ENCODE data around the gene PDPR.
"Not testable (repeated sequence)": the region's sequence is repeated elsewhere in the genome, so short reads cannot be mapped to it uniquely, and the experiment has no call there.

The PDPR gene

GRCh38 chr16:70128844-70129243, 14.7 kb downstream of the PDPR start:
- not testable (repeated sequence) for DNase-seq

GRCh38 chr16:70135796-70136195, 21.7 kb downstream of the PDPR start:
- not testable (repeated sequence) for DNase-seq

- DNase-seq, result not testable (repeated sequence)
Measured at GRCh38 chr16:70136595-70136994, 22.5 kb downstream of the PDPR start.

GRCh38 chr16:70142739-70143138, 28.6 kb downstream of the PDPR start:
- DNase-seq, result not testable (repeated sequence)

- not testable (repeated sequence) for DNase-seq
Measured at GRCh38 chr16:70143231-70143895, 29.2 kb downstream of the PDPR start.

- not testable (repeated sequence) for DNase-seq
Measured at GRCh38 chr16:70147853-70148252, 33.7 kb downstream of the PDPR start.

- DNase-seq, result not testable (repeated sequence)
Measured at GRCh38 chr16:70148453-70148852, 34.3 kb downstream of the PDPR start.

GRCh38 chr16:70149296-70149695, 35.2 kb downstream of the PDPR start:
- DNase-seq, result not testable (repeated sequence)

GRCh38 chr16:70151391-70151790, 37.3 kb downstream of the PDPR start:
- DNase-seq, result no peak

- DNase-seq, result no peak
Measured at GRCh38 chr16:70151941-70152509, 37.9 kb downstream of the PDPR start.

GRCh38 chr16:70152578-70153302, 38.6 kb downstream of the PDPR start:
- DNase-seq, result no peak

- not testable (repeated sequence) for DNase-seq
Measured at GRCh38 chr16:70154736-70155135, 40.6 kb downstream of the PDPR start.

- no peak for DNase-seq
Measured at GRCh38 chr16:70156207-70156978, 42.3 kb downstream of the PDPR start.

- no peak for DNase-seq
Measured at GRCh38 chr16:70157105-70157476, 43.0 kb downstream of the PDPR start.

- DNase-seq, result no peak
Measured at GRCh38 chr16:70157477-70158260, 43.5 kb downstream of the PDPR start.

- DNase-seq, result no peak
Measured at GRCh38 chr16:70158261-70158939, 44.3 kb downstream of the PDPR start.

GRCh38 chr16:70159355-70160348, 45.5 kb downstream of the PDPR start:
- DNase-seq, result no peak

GRCh38 chr16:70160388-70160787, 46.3 kb downstream of the PDPR start:
- DNase-seq, result no peak

GRCh38 chr16:70160821-70161220, 46.7 kb downstream of the PDPR start:
- DNase-seq, result no peak

- peak; percentile 0 for DNase-seq
Measured at GRCh38 chr16:70161350-70161749, 47.2 kb downstream of the PDPR start.

GRCh38 chr16:70162041-70162451, 47.9 kb downstream of the PDPR start:
- peak; percentile 0 for DNase-seq

Data from CD4-positive, alpha-beta T cell treated with Interleukin-4 for 4 hours (primary cell).